ENCODE measurements around the gene CUX1.

Gene CUX1

DNA sequence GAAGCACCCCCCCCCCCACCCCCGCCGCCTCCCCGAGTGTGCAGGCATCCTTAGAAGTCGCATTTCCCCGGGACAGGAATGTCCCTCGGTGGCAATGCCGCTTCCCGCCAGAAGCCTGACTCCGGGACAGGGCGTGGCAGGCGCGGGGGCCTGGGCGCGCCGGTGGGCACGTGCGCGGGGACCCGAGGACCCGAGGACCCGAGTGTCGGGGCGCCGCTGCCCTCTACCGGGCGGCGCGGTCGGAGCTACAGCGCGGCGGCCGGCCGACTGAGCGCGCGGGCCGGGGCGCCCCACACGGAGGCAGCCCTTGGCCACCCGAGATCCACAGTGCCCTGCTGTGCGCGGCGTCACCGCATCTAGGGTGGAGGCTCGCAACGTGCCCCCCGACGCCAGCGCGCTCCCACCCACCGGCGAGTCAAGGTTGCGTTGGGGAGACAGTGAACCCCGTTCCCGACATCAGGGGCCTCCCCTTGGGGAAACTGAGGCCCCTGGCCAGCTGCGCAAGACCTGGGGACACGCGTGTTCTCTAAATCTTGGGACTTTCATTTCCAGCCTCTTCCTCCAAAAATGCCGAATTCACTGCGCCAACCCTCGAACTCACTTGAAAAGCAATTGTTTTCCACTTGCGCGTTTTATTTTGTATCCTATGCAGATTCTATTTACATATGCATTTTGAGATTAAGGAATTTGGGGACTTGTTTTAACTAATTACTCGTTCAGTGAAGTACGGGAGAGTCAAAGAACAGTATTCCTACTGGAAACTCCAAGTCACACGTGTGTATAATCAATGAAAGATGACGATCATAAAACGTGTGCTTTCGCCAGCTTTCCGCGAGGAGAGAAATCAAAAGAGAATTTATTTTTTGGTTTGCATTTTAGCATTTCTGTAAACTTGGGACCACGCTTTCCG is 3.1 kb upstream of the CUX1 start (continued):
- TF ChIP-seq ZNF521 (tag by site-specific recombination; IDR thresholded peaks at IDR 0.05) = no peak
- TF ChIP-seq ZBTB17 (tag by site-specific recombination; IDR thresholded peaks at IDR 0.05) = no peak; the same call in 1 of the 2 replicates
- no peak for TF ChIP-seq ZNF768 (tag by site-specific recombination; IDR thresholded peaks at IDR 0.05)
- 0 out of 2 replicates have a peak, but pooled peaks have one; percentile 27 for TF ChIP-seq ZNF596 (tag by site-specific recombination; IDR thresholded peaks at IDR 0.05)
- no peak for TF ChIP-seq ZNF391 (tag by site-specific recombination; IDR thresholded peaks at IDR 0.05; ENCODE audit: borderline replicate concordance, low read depth)
- TF ChIP-seq REPIN1 (tag by site-specific recombination; IDR thresholded peaks at IDR 0.05; ENCODE audit: low read depth) = no peak
- no peak for TF ChIP-seq ZNF776 (tag by site-specific recombination; IDR thresholded peaks at IDR 0.05; ENCODE audit: borderline replicate concordance)
- TF ChIP-seq ZNF585B (tag by site-specific recombination; IDR thresholded peaks at IDR 0.05) = no peak
- TF ChIP-seq ZNF354C (tag by site-specific recombination; IDR thresholded peaks at IDR 0.05; ENCODE audit: borderline replicate concordance, low read depth) = no peak
- TF ChIP-seq MYNN (tag by site-specific recombination; IDR thresholded peaks at IDR 0.05; ENCODE audit: borderline replicate concordance) = no peak
- peak; percentile 53; the same call in 1 of the 2 replicates for TF ChIP-seq ZSCAN30 (tag by site-specific recombination; IDR thresholded peaks at IDR 0.05)
- TF ChIP-seq, protein P1, sequence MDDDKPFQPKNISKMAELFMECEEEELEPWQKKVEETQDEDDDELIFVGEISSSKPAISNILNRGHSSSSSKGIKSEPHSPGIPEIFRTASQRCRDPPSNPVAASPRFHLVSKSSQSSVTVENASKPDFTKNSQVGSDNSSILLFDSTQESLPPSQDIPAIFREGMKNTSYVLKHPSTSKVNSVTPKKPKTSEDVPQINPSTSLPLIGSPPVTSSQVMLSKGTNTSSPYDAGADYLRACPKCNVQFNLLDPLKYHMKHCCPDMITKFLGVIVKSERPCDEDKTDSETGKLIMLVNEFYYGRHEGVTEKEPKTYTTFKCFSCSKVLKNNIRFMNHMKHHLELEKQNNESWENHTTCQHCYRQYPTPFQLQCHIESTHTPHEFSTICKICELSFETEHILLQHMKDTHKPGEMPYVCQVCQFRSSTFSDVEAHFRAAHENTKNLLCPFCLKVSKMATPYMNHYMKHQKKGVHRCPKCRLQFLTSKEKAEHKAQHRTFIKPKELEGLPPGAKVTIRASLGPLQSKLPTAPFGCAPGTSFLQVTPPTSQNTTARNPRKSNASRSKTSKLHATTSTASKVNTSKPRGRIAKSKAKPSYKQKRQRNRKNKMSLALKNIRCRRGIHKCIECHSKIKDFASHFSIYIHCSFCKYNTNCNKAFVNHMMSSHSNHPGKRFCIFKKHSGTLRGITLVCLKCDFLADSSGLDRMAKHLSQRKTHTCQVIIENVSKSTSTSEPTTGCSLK (tag by site-specific recombination; IDR thresholded peaks at IDR 0.05) = no peak
- TF ChIP-seq FEZF1 (tag by site-specific recombination; IDR thresholded peaks at IDR 0.05) = no peak

DNA sequence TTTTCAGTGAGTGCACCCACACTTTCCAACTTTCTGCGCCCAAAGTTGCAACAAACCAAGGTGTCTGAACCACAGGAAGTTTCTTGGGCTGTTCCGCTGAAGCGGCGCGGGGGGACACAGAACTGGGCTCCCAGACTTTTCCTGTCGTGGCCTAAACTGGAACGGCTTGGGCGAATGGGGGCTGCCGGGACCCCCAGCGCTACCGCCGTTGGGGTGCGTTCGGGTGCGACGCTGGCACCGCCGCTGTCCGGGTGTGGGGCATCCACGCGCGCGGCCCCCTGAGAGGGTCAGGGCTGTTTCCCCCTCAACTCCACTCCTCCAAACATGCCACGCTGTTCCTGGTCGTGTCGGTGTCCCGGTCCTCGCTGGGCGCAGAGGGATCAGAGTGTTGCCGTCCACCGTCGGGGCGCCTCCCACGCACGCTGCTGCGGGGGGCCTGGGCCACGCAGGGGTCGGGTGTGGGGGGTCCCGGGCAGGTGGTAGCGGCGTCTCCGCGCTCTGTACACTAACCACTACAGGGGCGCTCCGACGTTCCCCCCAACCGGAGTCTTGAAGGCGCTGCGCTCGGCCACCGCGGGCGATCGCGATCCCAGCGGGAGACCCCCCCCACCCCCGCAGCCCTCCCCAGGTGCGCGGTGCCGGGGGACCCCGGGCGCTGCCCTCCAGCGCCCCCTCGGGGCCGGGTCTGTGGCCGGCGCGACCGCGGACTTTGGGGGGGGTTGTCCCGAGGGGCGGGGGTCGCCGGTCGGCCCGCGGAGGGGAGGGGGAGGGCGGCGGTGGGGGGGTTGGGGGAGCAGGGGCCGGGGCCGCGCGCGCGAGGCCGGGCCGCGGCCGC is 2.2 kb upstream of the CUX1 start:
- no peaks in the 10 kb centered on the region for H3K9me3 ChIP-seq (ENCODE audit: control insufficient read depth, insufficient read depth, low read depth, low read length)
- H3K4me3 ChIP-seq (ENCODE audit: low read depth, low read length) = peak overlapping the region; percentile 77
- peaks cover 13% of the 10 kb centered on the region for H3K4me1 ChIP-seq (ENCODE audit: control insufficient read depth, insufficient read depth, low read length)
- H3K27ac ChIP-seq (ENCODE audit: extremely low read depth, low read depth, low read length) = peak overlapping the region; percentile 88; the same call in 1 of the 2 replicates
- CTCF ChIA-PET = interaction anchor here (1.0 kb wide), 2 partner anchors 9 to 72 kb away, joined by 3 to 7 read pairs; no protein-coding TSS in a partner anchor
- no peaks in the 10 kb centered on the region for H3K36me3 ChIP-seq (ENCODE audit: control insufficient read depth in 2 of 2, insufficient read depth in 1 of 2, low read length in 2 of 2)
- POLR2A ChIA-PET = interaction anchor here (0.6 kb wide), 1 partner anchor 691 kb away, joined by 11 read pairs; no protein-coding TSS in a partner anchor
- TF ChIP-seq, protein P2, sequence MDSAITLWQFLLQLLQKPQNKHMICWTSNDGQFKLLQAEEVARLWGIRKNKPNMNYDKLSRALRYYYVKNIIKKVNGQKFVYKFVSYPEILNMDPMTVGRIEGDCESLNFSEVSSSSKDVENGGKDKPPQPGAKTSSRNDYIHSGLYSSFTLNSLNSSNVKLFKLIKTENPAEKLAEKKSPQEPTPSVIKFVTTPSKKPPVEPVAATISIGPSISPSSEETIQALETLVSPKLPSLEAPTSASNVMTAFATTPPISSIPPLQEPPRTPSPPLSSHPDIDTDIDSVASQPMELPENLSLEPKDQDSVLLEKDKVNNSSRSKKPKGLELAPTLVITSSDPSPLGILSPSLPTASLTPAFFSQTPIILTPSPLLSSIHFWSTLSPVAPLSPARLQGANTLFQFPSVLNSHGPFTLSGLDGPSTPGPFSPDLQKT (IDR thresholded peaks at IDR 0.05; ENCODE audit: borderline replicate concordance, low read depth, low read length) = no peak
- TF ChIP-seq, protein P3, sequence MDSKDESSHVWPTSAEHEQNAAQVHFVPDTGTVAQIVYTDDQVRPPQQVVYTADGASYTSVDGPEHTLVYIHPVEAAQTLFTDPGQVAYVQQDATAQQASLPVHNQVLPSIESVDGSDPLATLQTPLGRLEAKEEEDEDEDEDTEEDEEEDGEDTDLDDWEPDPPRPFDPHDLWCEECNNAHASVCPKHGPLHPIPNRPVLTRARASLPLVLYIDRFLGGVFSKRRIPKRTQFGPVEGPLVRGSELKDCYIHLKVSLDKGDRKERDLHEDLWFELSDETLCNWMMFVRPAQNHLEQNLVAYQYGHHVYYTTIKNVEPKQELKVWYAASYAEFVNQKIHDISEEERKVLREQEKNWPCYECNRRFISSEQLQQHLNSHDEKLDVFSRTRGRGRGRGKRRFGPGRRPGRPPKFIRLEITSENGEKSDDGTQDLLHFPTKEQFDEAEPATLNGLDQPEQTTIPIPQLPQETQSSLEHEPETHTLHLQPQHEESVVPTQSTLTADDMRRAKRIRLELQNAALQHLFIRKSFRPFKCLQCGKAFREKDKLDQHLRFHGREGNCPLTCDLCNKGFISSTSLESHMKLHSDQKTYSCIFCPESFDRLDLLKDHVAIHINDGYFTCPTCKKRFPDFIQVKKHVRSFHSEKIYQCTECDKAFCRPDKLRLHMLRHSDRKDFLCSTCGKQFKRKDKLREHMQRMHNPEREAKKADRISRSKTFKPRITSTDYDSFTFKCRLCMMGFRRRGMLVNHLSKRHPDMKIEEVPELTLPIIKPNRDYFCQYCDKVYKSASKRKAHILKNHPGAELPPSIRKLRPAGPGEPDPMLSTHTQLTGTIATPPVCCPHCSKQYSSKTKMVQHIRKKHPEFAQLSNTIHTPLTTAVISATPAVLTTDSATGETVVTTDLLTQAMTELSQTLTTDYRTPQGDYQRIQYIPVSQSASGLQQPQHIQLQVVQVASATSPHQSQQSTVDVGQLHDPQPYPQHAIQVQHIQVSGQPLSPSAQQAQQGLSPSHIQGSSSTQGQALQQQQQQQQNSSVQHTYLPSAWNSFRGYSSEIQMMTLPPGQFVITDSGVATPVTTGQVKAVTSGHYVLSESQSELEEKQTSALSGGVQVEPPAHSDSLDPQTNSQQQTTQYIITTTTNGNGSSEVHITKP (tag by site-specific recombination; IDR thresholded peaks at IDR 0.05) = peak; percentile 99
- no peak for TF ChIP-seq GLI2 (tag by site-specific recombination; IDR thresholded peaks at IDR 0.05; ENCODE audit: borderline replicate concordance, low read depth)
- TF ChIP-seq, protein P4, sequence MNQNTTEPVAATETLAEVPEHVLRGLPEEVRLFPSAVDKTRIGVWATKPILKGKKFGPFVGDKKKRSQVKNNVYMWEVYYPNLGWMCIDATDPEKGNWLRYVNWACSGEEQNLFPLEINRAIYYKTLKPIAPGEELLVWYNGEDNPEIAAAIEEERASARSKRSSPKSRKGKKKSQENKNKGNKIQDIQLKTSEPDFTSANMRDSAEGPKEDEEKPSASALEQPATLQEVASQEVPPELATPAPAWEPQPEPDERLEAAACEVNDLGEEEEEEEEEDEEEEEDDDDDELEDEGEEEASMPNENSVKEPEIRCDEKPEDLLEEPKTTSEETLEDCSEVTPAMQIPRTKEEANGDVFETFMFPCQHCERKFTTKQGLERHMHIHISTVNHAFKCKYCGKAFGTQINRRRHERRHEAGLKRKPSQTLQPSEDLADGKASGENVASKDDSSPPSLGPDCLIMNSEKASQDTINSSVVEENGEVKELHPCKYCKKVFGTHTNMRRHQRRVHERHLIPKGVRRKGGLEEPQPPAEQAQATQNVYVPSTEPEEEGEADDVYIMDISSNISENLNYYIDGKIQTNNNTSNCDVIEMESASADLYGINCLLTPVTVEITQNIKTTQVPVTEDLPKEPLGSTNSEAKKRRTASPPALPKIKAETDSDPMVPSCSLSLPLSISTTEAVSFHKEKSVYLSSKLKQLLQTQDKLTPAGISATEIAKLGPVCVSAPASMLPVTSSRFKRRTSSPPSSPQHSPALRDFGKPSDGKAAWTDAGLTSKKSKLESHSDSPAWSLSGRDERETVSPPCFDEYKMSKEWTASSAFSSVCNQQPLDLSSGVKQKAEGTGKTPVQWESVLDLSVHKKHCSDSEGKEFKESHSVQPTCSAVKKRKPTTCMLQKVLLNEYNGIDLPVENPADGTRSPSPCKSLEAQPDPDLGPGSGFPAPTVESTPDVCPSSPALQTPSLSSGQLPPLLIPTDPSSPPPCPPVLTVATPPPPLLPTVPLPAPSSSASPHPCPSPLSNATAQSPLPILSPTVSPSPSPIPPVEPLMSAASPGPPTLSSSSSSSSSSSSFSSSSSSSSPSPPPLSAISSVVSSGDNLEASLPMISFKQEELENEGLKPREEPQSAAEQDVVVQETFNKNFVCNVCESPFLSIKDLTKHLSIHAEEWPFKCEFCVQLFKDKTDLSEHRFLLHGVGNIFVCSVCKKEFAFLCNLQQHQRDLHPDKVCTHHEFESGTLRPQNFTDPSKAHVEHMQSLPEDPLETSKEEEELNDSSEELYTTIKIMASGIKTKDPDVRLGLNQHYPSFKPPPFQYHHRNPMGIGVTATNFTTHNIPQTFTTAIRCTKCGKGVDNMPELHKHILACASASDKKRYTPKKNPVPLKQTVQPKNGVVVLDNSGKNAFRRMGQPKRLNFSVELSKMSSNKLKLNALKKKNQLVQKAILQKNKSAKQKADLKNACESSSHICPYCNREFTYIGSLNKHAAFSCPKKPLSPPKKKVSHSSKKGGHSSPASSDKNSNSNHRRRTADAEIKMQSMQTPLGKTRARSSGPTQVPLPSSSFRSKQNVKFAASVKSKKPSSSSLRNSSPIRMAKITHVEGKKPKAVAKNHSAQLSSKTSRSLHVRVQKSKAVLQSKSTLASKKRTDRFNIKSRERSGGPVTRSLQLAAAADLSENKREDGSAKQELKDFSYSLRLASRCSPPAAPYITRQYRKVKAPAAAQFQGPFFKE (tag by site-specific recombination; IDR thresholded peaks at IDR 0.05; ENCODE audit: borderline replicate concordance) = no peak
